SK-N-SH (cell line): ENCODE results near the gene LRATD1.

Source experiments
- RCOR1 ChIP-seq: fragments of 150-350 bp; IDR thresholded peaks from 2 replicates; pipeline ENCODE4 v1.6.1; 2017; ENCODE audit warnings: antibody characterized with exemption, low read length
- TF ChIP-seq, protein P1 (sequence below): fragments of 150-350 bp; IDR thresholded peaks from 2 replicates; pipeline ENCODE4 v1.6.1; 2017; ENCODE audit warnings: antibody characterized with exemption, low read length, low read depth, borderline replicate concordance

DNA sequence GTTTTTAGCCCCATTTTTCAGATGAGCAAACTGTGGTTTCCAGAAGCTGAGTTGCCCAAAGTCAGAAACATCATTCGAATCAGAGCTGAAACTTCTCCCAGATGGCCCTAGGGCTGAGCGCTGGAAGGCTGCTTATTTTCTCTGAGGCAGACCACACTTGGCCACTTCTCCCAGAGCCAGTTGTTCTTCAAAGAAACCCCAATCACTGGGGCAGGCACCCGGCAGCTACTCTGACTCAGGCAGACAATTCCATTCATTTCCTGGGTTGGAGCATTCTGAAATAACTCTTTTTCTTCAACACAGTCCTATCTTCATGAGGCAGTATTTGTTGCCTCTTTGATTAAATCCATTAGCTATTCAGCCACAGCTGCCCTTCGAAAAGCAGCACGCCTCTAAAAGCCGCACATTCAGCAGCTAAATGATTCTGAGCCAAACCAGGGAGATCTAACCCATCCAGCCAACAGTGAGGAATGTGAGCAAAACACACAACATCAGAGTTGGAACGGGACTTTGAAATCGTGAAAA lies 40.9 kb downstream of the LRATD1 start:
- TF ChIP-seq, protein P1, sequence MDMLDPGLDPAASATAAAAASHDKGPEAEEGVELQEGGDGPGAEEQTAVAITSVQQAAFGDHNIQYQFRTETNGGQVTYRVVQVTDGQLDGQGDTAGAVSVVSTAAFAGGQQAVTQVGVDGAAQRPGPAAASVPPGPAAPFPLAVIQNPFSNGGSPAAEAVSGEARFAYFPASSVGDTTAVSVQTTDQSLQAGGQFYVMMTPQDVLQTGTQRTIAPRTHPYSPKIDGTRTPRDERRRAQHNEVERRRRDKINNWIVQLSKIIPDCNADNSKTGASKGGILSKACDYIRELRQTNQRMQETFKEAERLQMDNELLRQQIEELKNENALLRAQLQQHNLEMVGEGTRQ: no peak
- no peak for TF ChIP-seq RCOR1
